Subcutaneous adipose tissue (tissue), 4 donors: ENCODE measurements around the gene FOXP1. TPM values are rescaled to one million over a fixed set of nuclear protein-coding genes. Genes with fewer than 3 reads are reported as not detected.

Experiments
- total RNA-seq, 4 donors: library from RNA; depleted of rRNA; stranded (reverse); fragments of >200 nt; gene quantifications; one replicate each; pipeline ENCODE4 v1.1.0, GENCODE V29; 2016
- TF ChIP-seq, protein P1 (sequence below): fragments of 450-650 bp; IDR thresholded peaks from one replicate; pipeline ENCODE4 v1.5.1; 2016; ENCODE audit warnings: low read depth, mild to moderate bottlenecking, control low read depth, antibody characterized with exemption, moderate library complexity

FOXP1 gene
- total RNA-seq, 4 donors from 2014 or later, result 70.5 to 96.7 (median 88.0) TPM

DNA sequence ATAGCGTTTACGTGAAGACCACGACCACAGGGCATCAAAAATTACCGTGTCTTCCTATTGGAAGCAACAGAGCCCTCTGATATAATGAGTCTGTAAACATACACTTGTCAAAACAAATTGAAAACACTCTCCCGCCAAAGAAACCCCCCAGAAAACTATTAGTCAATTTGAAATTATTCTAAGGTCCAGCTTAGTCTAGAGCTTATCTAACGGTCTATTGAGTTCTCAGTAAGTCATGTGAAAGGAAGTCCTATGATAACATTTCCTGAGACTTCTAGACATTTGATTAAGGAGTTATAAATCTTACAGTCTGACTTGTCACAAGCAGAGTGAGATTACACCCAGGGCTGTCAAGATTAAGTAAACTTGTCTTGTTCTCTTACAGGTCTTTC lies 356.3 kb downstream of the FOXP1 start:
- TF ChIP-seq, protein P1, sequence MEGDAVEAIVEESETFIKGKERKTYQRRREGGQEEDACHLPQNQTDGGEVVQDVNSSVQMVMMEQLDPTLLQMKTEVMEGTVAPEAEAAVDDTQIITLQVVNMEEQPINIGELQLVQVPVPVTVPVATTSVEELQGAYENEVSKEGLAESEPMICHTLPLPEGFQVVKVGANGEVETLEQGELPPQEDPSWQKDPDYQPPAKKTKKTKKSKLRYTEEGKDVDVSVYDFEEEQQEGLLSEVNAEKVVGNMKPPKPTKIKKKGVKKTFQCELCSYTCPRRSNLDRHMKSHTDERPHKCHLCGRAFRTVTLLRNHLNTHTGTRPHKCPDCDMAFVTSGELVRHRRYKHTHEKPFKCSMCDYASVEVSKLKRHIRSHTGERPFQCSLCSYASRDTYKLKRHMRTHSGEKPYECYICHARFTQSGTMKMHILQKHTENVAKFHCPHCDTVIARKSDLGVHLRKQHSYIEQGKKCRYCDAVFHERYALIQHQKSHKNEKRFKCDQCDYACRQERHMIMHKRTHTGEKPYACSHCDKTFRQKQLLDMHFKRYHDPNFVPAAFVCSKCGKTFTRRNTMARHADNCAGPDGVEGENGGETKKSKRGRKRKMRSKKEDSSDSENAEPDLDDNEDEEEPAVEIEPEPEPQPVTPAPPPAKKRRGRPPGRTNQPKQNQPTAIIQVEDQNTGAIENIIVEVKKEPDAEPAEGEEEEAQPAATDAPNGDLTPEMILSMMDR, result no peak

DNA sequence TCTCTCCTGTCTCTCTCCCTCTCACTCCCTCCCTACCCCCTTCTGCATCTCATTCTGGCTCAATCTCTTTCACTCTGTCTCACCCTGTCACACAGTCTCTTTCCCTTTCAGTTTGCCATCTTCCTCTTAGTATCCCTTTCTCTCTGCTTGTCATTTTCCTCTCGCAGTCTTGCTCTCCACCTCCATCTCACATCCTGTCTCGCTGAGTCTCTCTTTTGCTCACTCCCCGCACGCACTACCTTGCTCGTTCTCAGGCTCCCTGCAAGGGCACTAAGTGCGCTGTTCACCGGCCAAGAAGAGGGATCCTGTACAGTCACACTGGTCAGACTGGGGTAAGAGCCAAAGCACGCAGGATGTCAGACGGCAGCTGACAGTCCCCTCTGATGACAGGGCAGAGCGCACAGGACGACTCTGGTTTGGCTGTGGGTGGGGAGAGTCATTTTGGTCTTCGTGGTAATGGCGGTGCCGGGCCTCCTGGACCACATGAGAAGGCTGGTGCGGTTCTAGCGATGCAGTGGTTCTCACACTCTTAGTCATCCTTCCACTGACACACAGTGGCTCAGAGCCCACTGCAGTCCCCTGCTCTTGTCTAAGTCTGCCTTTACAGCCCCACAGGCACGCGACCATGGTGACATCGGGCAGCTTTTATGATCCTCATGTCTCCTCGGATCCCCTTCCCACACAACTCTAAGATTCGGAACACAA lies 356.8 kb downstream of the FOXP1 start:
- TF ChIP-seq, protein P1, result no peak

DNA sequence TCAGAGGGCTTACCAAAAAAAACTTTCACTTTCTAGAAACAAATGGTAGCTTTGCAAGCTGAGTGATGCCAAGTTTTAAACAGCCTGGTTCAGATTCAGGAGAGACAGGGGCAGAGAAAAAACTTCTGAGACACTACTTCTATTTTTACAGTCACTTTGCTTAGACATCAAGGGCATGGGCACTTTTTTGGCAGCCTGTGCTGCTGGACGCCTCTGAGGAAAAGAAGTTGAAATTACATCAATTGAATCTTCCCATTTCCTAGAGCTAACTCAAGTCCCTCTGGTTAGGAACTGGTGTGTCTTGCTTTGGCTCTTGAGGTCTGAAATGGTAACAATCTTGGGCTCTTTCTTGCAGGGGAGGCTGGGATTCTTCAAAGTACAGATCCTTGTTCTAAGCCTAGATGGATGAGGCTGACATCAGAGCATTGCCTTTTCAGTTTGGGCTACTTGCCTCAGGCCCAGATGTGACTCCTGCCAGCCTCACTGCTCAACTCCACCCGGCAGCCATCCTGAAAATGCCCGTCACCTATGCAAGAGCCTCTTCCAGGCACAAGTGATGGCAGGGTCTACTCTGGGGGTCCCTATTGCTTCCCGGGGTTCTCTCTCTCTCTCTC lies 357.5 kb downstream of the FOXP1 start:
- TF ChIP-seq, protein P1, result no peak

DNA sequence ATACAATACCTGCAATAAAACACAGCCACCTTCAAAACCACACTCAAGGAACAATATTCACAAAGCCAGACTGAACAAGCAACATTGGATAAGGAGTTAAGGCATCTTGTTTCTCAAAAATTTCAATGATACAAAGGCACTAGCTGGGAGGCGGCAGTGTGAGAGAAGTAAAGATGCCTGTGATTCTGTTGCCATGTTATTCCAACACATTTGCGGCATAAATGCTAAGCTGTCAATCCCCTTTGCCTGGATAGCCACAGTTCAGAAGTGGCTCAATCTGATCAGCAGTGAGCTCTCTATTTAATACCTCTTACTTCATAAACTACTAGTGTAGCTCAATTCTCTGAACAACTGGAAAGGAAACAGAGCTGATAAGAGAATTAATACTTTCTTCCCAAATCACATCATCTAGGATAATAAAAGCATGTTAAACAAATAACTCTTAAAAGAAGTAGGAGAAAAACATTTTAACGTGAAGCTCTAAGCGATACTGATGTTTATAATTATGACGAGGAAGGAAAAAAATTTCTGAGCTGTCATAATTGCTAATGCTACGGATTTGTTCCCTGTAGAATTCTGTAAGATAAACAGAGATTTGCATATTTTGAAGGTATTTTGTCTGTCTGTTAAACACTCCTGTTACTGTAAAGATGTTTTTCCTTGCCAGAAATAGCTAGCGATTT lies 358.4 kb downstream of the FOXP1 start:
- TF ChIP-seq, protein P1, result no peak

DNA sequence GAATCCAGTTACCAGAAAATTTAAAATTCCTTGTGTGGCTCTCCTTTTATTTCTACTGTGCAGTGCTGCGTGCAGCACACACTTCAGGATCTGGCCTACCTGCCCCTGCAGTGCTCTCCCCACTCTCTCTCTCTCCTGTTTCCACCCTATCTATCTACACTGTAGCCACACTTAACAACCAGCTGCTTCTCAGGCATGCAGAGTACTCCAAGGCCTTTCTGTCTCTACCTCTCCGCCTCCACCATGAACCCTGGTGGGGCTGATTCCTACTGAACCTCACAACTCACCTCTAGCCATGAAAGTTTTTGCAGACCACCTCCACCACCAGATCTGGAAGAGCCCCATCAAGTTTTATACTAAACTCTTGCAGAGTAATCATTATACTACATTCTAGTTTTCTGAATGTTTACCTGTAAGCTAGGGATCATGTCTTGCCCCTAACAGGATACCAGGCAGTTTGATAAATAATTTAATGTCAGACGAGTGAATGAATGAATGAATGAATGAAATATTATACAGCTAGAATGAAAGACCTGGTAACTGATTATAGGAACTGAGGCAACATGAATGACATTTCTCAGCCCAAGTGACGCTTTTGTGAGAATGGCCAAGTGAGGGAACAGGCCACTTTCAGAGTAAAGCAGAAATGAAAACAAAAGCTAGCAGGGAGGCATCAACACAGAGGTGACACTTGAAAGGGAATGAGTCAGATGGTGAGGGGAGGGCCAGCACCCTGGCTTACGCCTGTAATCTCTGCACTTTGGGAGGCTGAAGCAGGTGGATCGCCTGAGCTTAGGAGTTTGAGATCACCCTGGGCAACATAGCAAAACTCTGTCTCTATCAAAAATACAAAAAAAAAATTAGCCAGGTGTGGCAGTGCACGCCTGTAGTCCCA lies 363.5 kb downstream of the FOXP1 start:
- TF ChIP-seq, protein P1, result no peak

DNA sequence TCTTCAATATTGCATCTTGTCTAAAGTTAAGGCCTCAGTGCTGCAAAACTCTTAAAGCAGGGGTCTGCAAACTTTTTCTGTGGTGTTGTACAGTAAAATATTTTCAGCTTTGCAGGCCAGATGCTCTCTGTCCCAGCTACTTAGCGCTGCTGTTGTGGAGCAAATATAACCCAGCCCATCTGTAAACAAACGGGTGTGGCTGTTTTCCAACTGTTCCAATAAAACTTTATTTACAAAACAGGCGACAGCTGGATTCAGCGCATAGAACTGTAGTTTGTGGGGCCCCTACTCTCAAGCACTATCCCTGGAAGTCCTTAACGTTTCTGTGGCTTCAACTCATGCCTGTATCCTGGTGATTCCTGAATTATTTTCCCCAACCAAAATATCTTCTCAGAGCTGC lies 365.0 kb downstream of the FOXP1 start:
- TF ChIP-seq, protein P1, result no peak
